H1 (cell line): ENCODE data around the gene NFATC1. TPM values are rescaled to one million over a fixed set of nuclear protein-coding genes. Genes with fewer than 3 reads are reported as not detected.

Source experiments
- CTCF ChIA-PET: fragments of 300-600 bp; sonication (Branson Sonifier 250); formaldehyde crosslinking; loops from one replicate; lab custom pipeline; 2021; ENCODE audit not compliant: partially characterized antibody; lab: Charles Lee
- POLR2A ChIA-PET: fragments of 300-600 bp; sonication (Branson Sonifier 250); formaldehyde crosslinking; loops from one replicate; lab custom pipeline; 2021; ENCODE audit warnings: inconsistent platforms; ENCODE audit not compliant: partially characterized antibody; lab: Charles Lee
- DNase-seq, 2 experiments: peaks; one replicate each; pipeline versions ENCODE4 v3.0.0 to v3.0.0-alpha.2; 2010 to 2022; ENCODE audit warnings: low spot score in 2 of 2, low read depth in 1 of 2, mixed read lengths in 1 of 2
- FAIRE-seq: peaks from 2 replicates; lab custom pipeline; 2011; peaks lifted over from hg19 to GRCh38; lab: Jason Lieb, UNC
- H2AFZ ChIP-seq: 2 replicates; pipeline ENCODE4 v1.8.1; 2012; ENCODE audit warnings: low read length, inconsistent platforms
- H2AK5ac ChIP-seq: 2 replicates; pipeline ENCODE4 v1.6.1; 2013; ENCODE audit warnings: low read depth, low read length
- H2BK120ac ChIP-seq: replicated peaks from 2 replicates; pipeline ENCODE3; 2013; ENCODE audit warnings: low read depth, low read length, inconsistent platforms
- H2BK12ac ChIP-seq: 2 replicates; pipeline ENCODE4 v1.6.1; 2013; ENCODE audit warnings: low read depth, low read length
- H2BK15ac ChIP-seq: 2 replicates; pipeline ENCODE4 v1.6.1; 2013; ENCODE audit warnings: low read length
- H2BK20ac ChIP-seq: 2 replicates; pipeline ENCODE4 v1.6.1; 2013; ENCODE audit warnings: low read length
- H2BK5ac ChIP-seq: 2 replicates; pipeline ENCODE4 v1.6.1; 2013; ENCODE audit warnings: low read depth, low read length
- H3K14ac ChIP-seq: 2 replicates; pipeline ENCODE4 v1.6.1; 2013; ENCODE audit warnings: inconsistent platforms; ENCODE audit not compliant: insufficient read length
- H3K18ac ChIP-seq: 2 replicates; pipeline ENCODE4 v1.6.1; 2013; ENCODE audit warnings: low read length; ENCODE audit errors: extremely low read depth
- H3K23ac ChIP-seq: 2 replicates; pipeline ENCODE4 v1.6.1; 2013; ENCODE audit warnings: inconsistent platforms; ENCODE audit not compliant: insufficient read length
- H3K23me2 ChIP-seq: 2 replicates; pipeline ENCODE4 v1.6.1; 2013; ENCODE audit warnings: low read depth, low read length
- H3K27ac ChIP-seq: 2 replicates; pipeline ENCODE4 v1.6.1; 2011; ENCODE audit warnings: low read depth, low read length, inconsistent platforms
- H3K27me3 ChIP-seq, 4 experiments: replicated peaks in 1 of 4; 1 replicate in 1 of 4; 2 replicates in 3 of 4; pipeline versions ENCODE4 v1.6.1 to v1.8.1; 2011 to 2013; ENCODE audit warnings: low read length in 3 of 4, mild to moderate bottlenecking in 3 of 4, inconsistent platforms in 2 of 4, mixed read lengths in 2 of 4, moderate library complexity in 1 of 4; ENCODE audit not compliant: control insufficient read depth in 3 of 4, insufficient read depth in 3 of 4; ENCODE audit errors: extremely low read depth in 1 of 4
- H3K36me3 ChIP-seq, 4 experiments: 2 replicates each; pipeline versions ENCODE4 v1.6.1 to v1.8.1; 2011 to 2013; ENCODE audit warnings: mild to moderate bottlenecking in 4 of 4, low read length in 3 of 4, moderate library complexity in 2 of 4, control low read depth in 1 of 4, inconsistent platforms in 1 of 4; ENCODE audit not compliant: insufficient read depth in 4 of 4, control insufficient read depth in 2 of 4
- H3K4ac ChIP-seq: replicated peaks from 2 replicates; pipeline ENCODE3; 2013; ENCODE audit warnings: low read length, low read depth, mixed read lengths, inconsistent platforms; ENCODE audit not compliant: insufficient read length
- H3K4me1 ChIP-seq, 4 experiments: replicated peaks in 1 of 4; 1 replicate in 1 of 4; 2 replicates in 3 of 4; pipeline versions ENCODE4 v1.6.1 to v1.8.1; 2011 to 2013; ENCODE audit warnings: low read length in 3 of 4, inconsistent platforms in 2 of 4, mixed read lengths in 1 of 4; ENCODE audit not compliant: insufficient read depth in 4 of 4, control insufficient read depth in 3 of 4
- H3K4me2 ChIP-seq, 2 experiments: 2 replicates each; pipeline versions ENCODE4 v1.6.1 to v1.8.1; 2011 to 2013; ENCODE audit warnings: low read depth in 2 of 2, low read length in 2 of 2, control low read depth in 1 of 2, inconsistent platforms in 1 of 2, mild to moderate bottlenecking in 1 of 2; ENCODE audit not compliant: insufficient read depth in 1 of 2
- H3K4me3 ChIP-seq, 4 experiments: fragments of 200-600, 300-600 bp in 1 of 4; sonication (generic), shearing (Covaris generic), sonication (Bioruptor Twin) in 1 of 4; 2 replicates each; pipeline versions ENCODE4 v1.5.1 to v1.8.1; 2011 to 2016; ENCODE audit warnings: low read length in 4 of 4, low read depth in 3 of 4, control low read depth in 2 of 4, inconsistent platforms in 2 of 4, mild to moderate bottlenecking in 2 of 4, mixed read lengths in 1 of 4, moderate library complexity in 1 of 4; ENCODE audit not compliant: insufficient read depth in 2 of 4; ENCODE audit errors: extremely low read depth in 1 of 4
- H3K56ac ChIP-seq: replicated peaks from 2 replicates; pipeline ENCODE3; 2013; ENCODE audit warnings: low read depth, mild to moderate bottlenecking, mixed read lengths, low read length, inconsistent platforms; ENCODE audit not compliant: insufficient read length
- H3K79me1 ChIP-seq: 2 replicates; pipeline ENCODE4 v1.6.1; 2013; ENCODE audit warnings: low read depth, low read length, control low read depth
- H3K79me2 ChIP-seq, 2 experiments: 2 replicates each; pipeline versions ENCODE4 v1.6.1 to v1.8.1; 2012 to 2013; ENCODE audit warnings: low read length in 2 of 2, mild to moderate bottlenecking in 2 of 2, inconsistent platforms in 1 of 2; ENCODE audit not compliant: insufficient read depth in 2 of 2, control insufficient read depth in 1 of 2
- H3K9ac ChIP-seq, 4 experiments: replicated peaks in 1 of 4; 1 replicate in 1 of 4; 2 replicates in 3 of 4; pipeline versions ENCODE4 v1.6.1 to v1.8.1; 2011 to 2013; ENCODE audit warnings: low read depth in 3 of 4, low read length in 3 of 4, control low read depth in 2 of 4, mild to moderate bottlenecking in 2 of 4, moderate library complexity in 2 of 4, inconsistent platforms in 1 of 4; ENCODE audit errors: extremely low read depth in 1 of 4
- H3K9me3 ChIP-seq, 2 experiments: 2 replicates each; pipeline versions ENCODE4 v1.6.1 to v1.8.1; 2012 to 2013; ENCODE audit warnings: mild to moderate bottlenecking in 2 of 2, moderate library complexity in 2 of 2, control low read depth in 1 of 2, inconsistent platforms in 1 of 2, low read depth in 1 of 2, low read length in 1 of 2, mixed read lengths in 1 of 2; ENCODE audit not compliant: insufficient read depth in 2 of 2
- H4K20me1 ChIP-seq, 2 experiments: replicated peaks in 1 of 2; 2 replicates each; pipeline versions ENCODE3 to v1.8.1; 2011 to 2013; ENCODE audit warnings: inconsistent platforms in 2 of 2, low read length in 2 of 2, mild to moderate bottlenecking in 1 of 2; ENCODE audit not compliant: insufficient read depth in 2 of 2, control insufficient read depth in 1 of 2
- H4K5ac ChIP-seq: 2 replicates; pipeline ENCODE4 v1.6.1; 2013; ENCODE audit warnings: low read length, low read depth, mixed read lengths, inconsistent platforms; ENCODE audit not compliant: insufficient read length
- H4K8ac ChIP-seq: 2 replicates; pipeline ENCODE4 v1.8.0; 2013; ENCODE audit warnings: mild to moderate bottlenecking, moderate library complexity, low read length, inconsistent platforms; ENCODE audit not compliant: insufficient read depth; ENCODE audit errors: extremely low read depth
- H4K91ac ChIP-seq: replicated peaks from 2 replicates; pipeline ENCODE3; 2013; ENCODE audit warnings: low read length, mixed read lengths, inconsistent platforms; ENCODE audit not compliant: insufficient read length
- CTBP2 ChIP-seq: IDR thresholded peaks from 2 replicates; pipeline ENCODE4 v1.7.0; 2011; ENCODE audit warnings: borderline replicate concordance, mild to moderate bottlenecking, moderate library complexity, mixed read lengths, low read length; ENCODE audit not compliant: insufficient read depth, insufficient read length
- SUZ12 ChIP-seq: fragments of 200-600 bp; sonication (generic); IDR thresholded peaks from 2 replicates; pipeline ENCODE4 v1.6.1; 2012; ENCODE audit warnings: mild to moderate bottlenecking, inconsistent platforms, low read length, moderate library complexity, mixed read lengths
- WGBS, 2 experiments: shearing (Covaris generic) in 1 of 2; methylation state at CpG; one replicate each; pipeline versions ENCODE4 v1.1.6 to v1.1.7; 2013 to 2015; ENCODE audit warnings: low lambda C conversion rate in 2 of 2, mixed read lengths in 2 of 2, inconsistent platforms in 1 of 2, low coverage in 1 of 2, missing lambda C conversion rate in 1 of 2; ENCODE audit not compliant: insufficient replicate concordance in 2 of 2, insufficient coverage in 1 of 2, insufficient read length in 1 of 2; ENCODE audit errors: extremely low coverage in 1 of 2, missing lambda C conversion rate in 1 of 2; 5-methylcytosine and 5-hydroxymethylcytosine counted together
- polyA plus RNA-seq, 7 experiments: library from polyadenylated mRNA; depleted of rRNA in 3 of 7; stranded (reverse) in 5 of 7; unstranded in 2 of 7; fragments of >200 nt in 5 of 7; fragments of 200-250 nt in 2 of 7; gene quantifications; 1 replicate in 5 of 7; 2 replicates in 1 of 7; 4 replicates in 1 of 7; pipeline versions ENCODE4 v1.2.1 to v1.2.3, GENCODE V29; 2011 to 2013; ENCODE audit warnings: missing spikeins in 2 of 7, mixed read lengths in 2 of 7
- total RNA-seq: library from RNA; stranded (reverse); fragmentation: NEBNext Ultra II Directional; extraction: Animal tissue kit (Norgen Biotek cat#: 25700); gene quantifications from 2 replicates; pipeline ENCODE4 v1.2.1, GENCODE V29; 2021

Gene NFATC1
- total and polyA plus RNA-seq, 2 of the 8 experiments (the other 6 are each of a cell fraction or from before 2014, with no cell fraction given) = 2.0 to 6.6 TPM

GRCh38 chr18:79432376-79433120, 36.8 kb downstream of the NFATC1 start:
- Histone ChIP-seq H4K8ac (peak overlapping the region; percentile 25), H2BK5ac (no peak overlapping the region), H3K79me2 (no peaks in the 10 kb centered on the region), H3K27me3 (no peaks in the 10 kb centered on the region), H3K4ac (no peak overlapping the region), H3K9ac (no peak overlapping the region), H2BK12ac (no peak overlapping the region), H2BK120ac (no peak overlapping the region), H2BK15ac (no peak overlapping the region), H3K79me1 (peaks cover 3% of the 10 kb centered on the region; the same call in 1 of the 2 replicates), H3K4me3 (no peak overlapping the region), H3K23ac (no peak overlapping the region), H3K9me3 (no peaks in the 10 kb centered on the region), H3K4me1 (no peaks in the 10 kb centered on the region), H4K5ac (no peak overlapping the region), H4K91ac (no peak overlapping the region), H3K23me2 (no peaks in the 10 kb centered on the region), H2BK20ac (no peak overlapping the region), H3K36me3 (no peaks in the 10 kb centered on the region), H2AK5ac (no peak overlapping the region), H3K56ac (no peak overlapping the region), H3K27ac (no peak overlapping the region), H4K20me1 (no peaks in the 10 kb centered on the region), H3K14ac (no peak overlapping the region), H2AFZ (no peak overlapping the region), H3K4me2 (no peak overlapping the region), H3K18ac (no peak overlapping the region)
- FAIRE-seq (no peak), DNase-seq (no peak)
- WGBS, 2 experiments = 94% methylated on average over 27 of the region's 33 CpGs; no CpG with 5 or more reads in 1 of the 2 experiments
- CTCF ChIA-PET = no interaction called here
- POLR2A ChIA-PET = no interaction called here
- TF ChIP-seq SUZ12 (no peak), CTBP2 (no peak)
